Natural killer cell (primary cell): ENCODE results near the gene CHTF8. TPM values are rescaled to one million over a fixed set of nuclear protein-coding genes. Genes with fewer than 3 reads are reported as not detected.

Experiments used
- ATAC-seq, 3 donors: fragments of 150-1000 bp in 2 of 3; fragments of 200-7000 bp in 1 of 3; cut with Tn5 transposase; 1 replicate in 1 of 3; 2 replicates in 2 of 3; pipeline ENCODE4 v1.10.0; 2021; ENCODE audit warnings: mild to moderate bottlenecking in 2 of 3, moderate library complexity in 2 of 3
- DNase-seq, 2 donors: peaks; one replicate each; pipeline versions ENCODE4 v3.0.0 to v3.0.0-alpha.2; 2013 to 2021; ENCODE audit warnings: mixed read lengths in 1 of 2
- H3K27ac ChIP-seq: one replicate; pipeline ENCODE4 v1.5.1; 2013; ENCODE audit warnings: mild to moderate bottlenecking, low read length
- H3K27me3 ChIP-seq: one replicate; pipeline ENCODE4 v1.6.1; 2013; ENCODE audit warnings: low read length; ENCODE audit not compliant: control insufficient read depth, insufficient read depth
- H3K36me3 ChIP-seq: one replicate; pipeline ENCODE4 v1.6.1; 2013; ENCODE audit warnings: low read length; ENCODE audit not compliant: control insufficient read depth, insufficient read depth
- H3K4me1 ChIP-seq: one replicate; pipeline ENCODE4 v1.6.1; 2013; ENCODE audit warnings: low read length; ENCODE audit not compliant: control insufficient read depth, insufficient read depth
- H3K4me3 ChIP-seq: one replicate; pipeline ENCODE4 v1.5.1; 2013; ENCODE audit warnings: low read length
- H3K9me3 ChIP-seq: one replicate; pipeline ENCODE4 v1.6.1; 2013; ENCODE audit warnings: low read length; ENCODE audit not compliant: control insufficient read depth, insufficient read depth
- H3K27ac Mint-ChIP-seq, 2 donors: one replicate each; pipeline ENCODE4 v1.8.0; 2022; ENCODE audit warnings: mild to moderate bottlenecking in 2 of 2, mixed read lengths in 2 of 2, moderate library complexity in 1 of 2
- H3K27me3 Mint-ChIP-seq, 2 donors: one replicate each; pipeline ENCODE4 v1.8.0; 2022; ENCODE audit warnings: low read depth in 2 of 2, mixed read lengths in 2 of 2
- H3K36me3 Mint-ChIP-seq: one replicate; pipeline ENCODE4 v1.8.0; 2022; ENCODE audit warnings: mixed read lengths
- H3K4me1 Mint-ChIP-seq, 2 donors: one replicate each; pipeline ENCODE4 v1.8.0; 2022; ENCODE audit warnings: mixed read lengths in 2 of 2
- H3K4me3 Mint-ChIP-seq: one replicate; pipeline ENCODE4 v1.8.0; 2022; ENCODE audit warnings: mild to moderate bottlenecking, moderate library complexity, mixed read lengths
- H3K9me3 Mint-ChIP-seq, 2 donors: one replicate each; pipeline ENCODE4 v1.8.0; 2022; ENCODE audit warnings: mixed read lengths in 2 of 2
- CTCF ChIP-seq: fragments of 200-600 bp; IDR thresholded peaks from one replicate; pipeline ENCODE4 v1.8.0; 2022; ENCODE audit warnings: antibody characterized with exemption
- WGBS: methylation state at CpG from one replicate; pipeline ENCODE4 v1.1.7; 2013; ENCODE audit warnings: missing lambda C conversion rate; ENCODE audit not compliant: insufficient coverage; 5-methylcytosine and 5-hydroxymethylcytosine counted together
- intact Hi-C: fragments of 100-400 bp; cut with micrococcal nuclease; formaldehyde crosslinking; loops from one replicate; pipeline ENCODE4 v1.14.2; 2022
- total RNA-seq, 4 donors: library from RNA; stranded (reverse); fragments of 120-200 nt in 1 of 4; gene quantifications; one replicate each; pipeline versions ENCODE4 v1.2.3 to v1.2.4, GENCODE V29; 2013 to 2022

The CHTF8 gene
- total RNA-seq, 3 donors from 2014 or later (not counting 1 experiment from before 2014, with no cell fraction given): 45.7 to 76.5 (median 74.2) TPM

GRCh38 chr16:69112285-69113129, 19.9 kb downstream of the CHTF8 start:
- peak; percentile 29 to 61 for DNase-seq
- H3K4me3 Mint-ChIP-seq: no peak overlapping the region
- intact Hi-C loops: no loop called here
- peaks cover 0 to 3% of the 10 kb centered on the region in 2 donors for H3K27me3 Mint-ChIP-seq
- 73% methylated on average over 6 of the region's 6 CpGs for WGBS
- no peak overlapping the region for H3K27ac Mint-ChIP-seq
- Histone ChIP-seq H3K4me1 (peaks cover 3% of the 10 kb centered on the region), H3K4me3 (no peak overlapping the region), H3K27ac (no peak overlapping the region), H3K27me3 (peaks cover 4% of the 10 kb centered on the region), H3K36me3 (peaks cover 22% of the 10 kb centered on the region), H3K9me3 (no peaks in the 10 kb centered on the region)
- no peaks in the 10 kb centered on the region for H3K9me3 Mint-ChIP-seq
- H3K36me3 Mint-ChIP-seq: no peaks in the 10 kb centered on the region
- TF ChIP-seq CTCF: peak; percentile 58
- H3K4me1 Mint-ChIP-seq: peaks cover 0 to 10% of the 10 kb centered on the region in 2 donors
- peak; percentile 60 to 74 (median 74) for ATAC-seq

- H3K9me3 ChIP-seq: no peaks in the 10 kb centered on the region
- Mint-ChIP-seq H3K36me3 (no peaks in the 10 kb centered on the region), H3K27me3 (peaks cover 4 to 8% of the 10 kb centered on the region in 2 donors), H3K4me3 (no peak overlapping the region), H3K9me3 (no peaks in the 10 kb centered on the region), H3K4me1 (peaks cover 3 to 15% of the 10 kb centered on the region in 2 donors), H3K27ac (no peak overlapping the region)
- DNase-seq: no peak
- no peak overlapping the region for H3K27ac ChIP-seq
- H3K4me1 ChIP-seq: peaks cover 9% of the 10 kb centered on the region
- intact Hi-C loops: no loop called here
- H3K36me3 ChIP-seq: peaks cover 20% of the 10 kb centered on the region
- TF ChIP-seq CTCF: no peak
- H3K4me3 ChIP-seq: no peak overlapping the region
- peaks cover 9% of the 10 kb centered on the region for H3K27me3 ChIP-seq
- no peak for ATAC-seq
- WGBS: 90% methylated on average over 5 of the region's 5 CpGs
Observed at GRCh38 chr16:69111876-69112230, 20.5 kb downstream of the CHTF8 start.

GRCh38 chr16:69111216-69111875, 21.0 kb downstream of the CHTF8 start:
- intact Hi-C loops: no loop called here
- TF ChIP-seq CTCF: no peak
- H3K27me3 Mint-ChIP-seq: peaks cover 7 to 10% of the 10 kb centered on the region in 2 donors
- peaks cover 5 to 17% of the 10 kb centered on the region in 2 donors for H3K4me1 Mint-ChIP-seq
- DNase-seq (no peak), ATAC-seq (no peak)
- peaks cover 13% of the 10 kb centered on the region for H3K27me3 ChIP-seq
- no peaks in the 10 kb centered on the region for H3K36me3 Mint-ChIP-seq
- H3K9me3 ChIP-seq: no peaks in the 10 kb centered on the region
- WGBS: 85% methylated on average over 6 of the region's 6 CpGs
- H3K4me1 ChIP-seq: peaks cover 14% of the 10 kb centered on the region
- H3K36me3 ChIP-seq: peaks cover 17% of the 10 kb centered on the region
- no peak overlapping the region for H3K27ac ChIP-seq
- no peak overlapping the region for H3K27ac Mint-ChIP-seq
- H3K4me3 ChIP-seq: no peak overlapping the region
- H3K4me3 Mint-ChIP-seq: no peak overlapping the region
- H3K9me3 Mint-ChIP-seq: no peaks in the 10 kb centered on the region
